ENCODE data around the gene RIN2.
"Not testable (repeated sequence)": the region's sequence is repeated elsewhere in the genome, so short reads cannot be mapped to it uniquely, and the experiment has no call there.

The RIN2 gene

GRCh38 chr20:19787366-19787765, 29.3 kb downstream of the RIN2 start:
- DNase-seq (ENCODE audit: low read depth) = no peak

DNA sequence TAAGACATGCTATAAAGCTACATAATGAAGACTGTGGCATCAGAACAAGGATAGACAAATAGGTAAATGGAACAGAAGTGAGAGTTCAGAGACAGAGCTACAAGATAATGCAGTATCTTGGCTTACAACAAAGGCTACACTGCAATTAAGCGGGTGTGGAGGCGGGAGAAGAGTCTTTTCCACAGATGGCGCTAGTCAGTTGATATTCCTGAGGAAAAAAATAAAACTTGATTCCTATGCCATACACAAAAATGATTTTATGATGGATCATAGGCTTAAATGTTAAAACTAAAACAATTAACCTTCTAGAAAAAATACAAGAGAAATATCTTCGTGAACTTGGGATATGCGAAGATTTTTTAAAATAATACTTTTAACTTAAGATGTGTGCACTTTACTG, 31.0 kb downstream of the RIN2 start:
- no peak for DNase-seq (ENCODE audit: low read depth)

DNA sequence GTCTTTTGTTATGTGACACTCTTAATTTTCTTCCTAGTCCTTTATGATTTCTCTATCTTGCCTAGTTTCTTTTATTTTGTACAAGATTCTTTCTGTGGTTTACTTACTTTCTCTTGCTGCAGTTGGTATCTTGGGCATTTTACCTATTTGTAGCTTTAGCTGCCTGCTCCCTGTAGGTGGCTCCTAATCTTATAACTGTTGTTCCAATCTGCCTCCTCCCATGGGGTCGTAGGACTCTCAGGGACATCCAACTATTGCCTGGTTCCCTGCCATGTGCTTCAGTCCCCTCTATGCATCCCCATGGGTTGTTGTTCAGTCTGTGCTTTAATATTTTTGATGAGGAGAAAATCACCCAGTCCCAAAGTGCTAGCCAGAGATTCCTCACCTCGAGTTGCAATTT, 31.4 kb downstream of the RIN2 start:
- DNase-seq (ENCODE audit: low read depth) = no peak

DNA sequence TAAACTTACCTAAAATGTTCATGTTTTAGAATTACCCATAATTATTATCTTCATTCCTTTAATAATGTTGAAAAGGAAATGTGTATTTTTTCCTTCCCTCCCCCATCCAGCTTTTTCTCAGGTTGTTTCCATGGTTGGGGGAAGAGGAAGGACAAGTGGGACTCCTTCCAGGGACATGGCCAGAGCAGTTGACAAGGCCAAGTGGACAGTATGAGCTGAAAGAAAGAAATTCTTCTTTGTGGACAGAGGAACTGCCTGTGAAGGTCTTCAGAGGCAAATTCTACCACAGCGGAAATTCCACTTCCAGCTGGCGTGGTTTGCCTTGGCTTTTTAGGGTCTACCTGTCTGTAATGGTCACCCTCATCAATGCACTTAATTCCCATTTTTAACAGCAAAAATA, 33.8 kb downstream of the RIN2 start:
- no peak for DNase-seq (ENCODE audit: low read depth)

DNA sequence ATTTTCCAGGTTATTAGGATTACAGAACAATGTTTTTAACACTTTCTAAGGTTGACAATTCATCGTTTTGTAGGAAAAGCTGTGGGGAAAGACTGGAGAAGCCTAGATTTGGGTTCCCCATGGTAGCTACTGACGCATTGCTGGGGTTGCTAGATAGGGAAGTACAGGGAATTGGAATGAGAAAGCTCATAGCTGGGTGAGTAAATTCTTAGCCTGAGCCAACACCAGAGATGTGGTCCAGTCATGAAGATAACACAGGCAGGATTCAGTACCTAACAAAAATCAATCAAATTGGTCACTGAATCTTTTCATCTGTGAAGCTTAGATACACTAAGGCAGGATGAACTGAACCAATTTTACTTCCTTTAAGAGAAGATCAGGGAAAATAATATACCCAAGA, 35.7 kb downstream of the RIN2 start:
- DNase-seq (ENCODE audit: low read depth) = no peak

DNA sequence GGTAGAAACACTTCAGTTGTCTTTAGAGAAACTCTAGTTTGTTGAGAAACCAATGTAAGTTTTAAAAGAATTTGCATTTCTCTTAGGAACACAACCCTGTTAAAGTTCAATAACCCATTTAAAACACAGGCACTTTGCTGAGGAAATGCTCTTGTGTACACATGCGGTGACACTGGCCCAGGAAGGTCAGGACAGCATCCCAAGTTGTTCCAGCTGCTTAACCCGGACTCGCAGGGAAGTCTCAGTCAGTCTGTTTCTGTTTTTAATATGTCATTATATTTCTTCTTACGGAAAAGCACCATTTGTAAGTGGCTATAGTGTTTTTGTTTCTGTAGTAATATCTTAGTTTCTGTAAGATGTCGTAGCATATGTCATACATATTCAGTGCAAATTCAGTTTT, 36.9 kb downstream of the RIN2 start:
- DNase-seq (ENCODE audit: low read depth) = no peak

GRCh38 chr20:19799325-19799724, 41.3 kb downstream of the RIN2 start:
- DNase-seq (ENCODE audit: low read depth) = no peak

GRCh38 chr20:19802099-19802491, 44.0 kb downstream of the RIN2 start:
- DNase-seq (ENCODE audit: low read depth) = no peak

DNA sequence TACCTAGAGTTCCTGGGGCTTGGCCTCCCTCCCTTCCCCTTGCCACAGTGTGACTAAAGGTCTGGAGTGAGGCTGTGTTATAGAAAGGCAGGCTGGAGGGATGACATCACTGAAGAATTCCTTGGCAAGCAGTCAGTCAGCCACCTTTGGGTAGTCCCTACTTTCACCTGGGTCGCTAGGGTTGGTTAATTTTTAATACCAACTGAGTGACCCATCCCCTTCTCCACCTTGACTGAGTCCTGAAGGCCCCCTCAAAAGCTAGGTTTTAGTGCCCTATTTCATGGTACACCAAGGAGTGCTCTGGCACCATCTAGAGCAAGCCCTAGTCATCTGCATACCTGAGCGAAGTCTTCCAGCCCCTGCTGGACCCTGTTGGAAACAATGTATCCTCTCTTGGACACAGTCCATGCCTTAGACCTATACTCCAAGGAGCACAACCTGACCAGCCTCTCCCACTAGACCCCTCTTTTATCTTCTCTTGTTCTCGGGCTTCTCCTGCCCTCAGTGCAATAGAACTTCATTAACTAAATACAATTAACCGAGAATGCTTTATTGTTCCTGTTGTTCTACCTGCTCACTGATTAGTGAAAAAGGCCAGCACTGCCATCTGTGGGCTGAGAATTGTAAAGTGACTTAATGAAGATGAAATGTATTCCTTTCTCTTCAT, 44.6 kb downstream of the RIN2 start:
- no peak for DNase-seq (ENCODE audit: low read depth)

- not testable (repeated sequence) for DNase-seq (ENCODE audit: low read depth)
Observed at GRCh38 chr20:19806276-19806675, 48.2 kb downstream of the RIN2 start.

DNA sequence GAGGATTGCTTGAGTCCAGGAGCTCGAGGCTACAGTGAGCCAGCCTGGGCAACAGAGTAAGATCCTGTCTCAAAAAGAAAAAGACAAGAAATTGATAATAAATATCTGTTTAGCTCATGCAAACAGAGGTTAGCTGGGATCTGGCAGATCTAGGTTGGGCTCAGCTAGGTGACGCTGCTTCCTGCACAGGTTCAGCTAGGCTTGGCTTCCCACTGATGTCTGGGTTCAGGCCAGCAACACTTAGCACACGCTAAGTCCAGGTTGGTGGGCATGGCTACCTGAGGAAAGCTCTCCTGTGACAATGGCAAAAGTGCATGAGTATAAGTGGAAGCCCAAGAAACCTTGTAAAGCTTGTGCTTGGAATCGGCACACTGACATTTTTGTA, 48.7 kb downstream of the RIN2 start:
- no peak for DNase-seq (ENCODE audit: low read depth)

GRCh38 chr20:19807191-19807945, 49.3 kb downstream of the RIN2 start:
- DNase-seq (ENCODE audit: low read depth) = no peak

Data from stimulated activated CD8-positive, alpha-beta memory T cell treated with anti-CD3 and anti-CD28 coated beads, Interleukin-12 subunit alpha, Interleukin-12 subunit beta, amount 100 ng/mL, for 4 hours (primary cell).